GM13977 (cell line): Measurements from ENCODE around the gene ITIH5.

ENCODE experiments used
- DNase-seq: peaks from one replicate; pipeline ENCODE4 v3.0.0; 2012; ENCODE audit warnings: low spot score
- in situ Hi-C: fragments of 300-500 bp; cut with MboI; formaldehyde crosslinking; loops from one replicate; pipeline ENCODE4 v1.12.0; 2022; ENCODE audit warnings: low sequenced_read_pairs, low pct_unique_long_range_greater_than_20kb, mixed read lengths, inconsistent platforms; ENCODE audit not compliant: unreplicated experiment
- TF ChIP-seq, protein P1 (sequence below): IDR thresholded peaks from 2 replicates; pipeline ENCODE4 v1.5.1; 2012; ENCODE audit warnings: mild to moderate bottlenecking, control low read depth; ENCODE audit not compliant: insufficient read depth; ENCODE audit errors: extremely low read depth, missing control alignments

Gene ITIH5

GRCh38 chr10:7523656-7524055 lies 143.1 kb downstream of the ITIH5 start:
- TF ChIP-seq, protein P1, sequence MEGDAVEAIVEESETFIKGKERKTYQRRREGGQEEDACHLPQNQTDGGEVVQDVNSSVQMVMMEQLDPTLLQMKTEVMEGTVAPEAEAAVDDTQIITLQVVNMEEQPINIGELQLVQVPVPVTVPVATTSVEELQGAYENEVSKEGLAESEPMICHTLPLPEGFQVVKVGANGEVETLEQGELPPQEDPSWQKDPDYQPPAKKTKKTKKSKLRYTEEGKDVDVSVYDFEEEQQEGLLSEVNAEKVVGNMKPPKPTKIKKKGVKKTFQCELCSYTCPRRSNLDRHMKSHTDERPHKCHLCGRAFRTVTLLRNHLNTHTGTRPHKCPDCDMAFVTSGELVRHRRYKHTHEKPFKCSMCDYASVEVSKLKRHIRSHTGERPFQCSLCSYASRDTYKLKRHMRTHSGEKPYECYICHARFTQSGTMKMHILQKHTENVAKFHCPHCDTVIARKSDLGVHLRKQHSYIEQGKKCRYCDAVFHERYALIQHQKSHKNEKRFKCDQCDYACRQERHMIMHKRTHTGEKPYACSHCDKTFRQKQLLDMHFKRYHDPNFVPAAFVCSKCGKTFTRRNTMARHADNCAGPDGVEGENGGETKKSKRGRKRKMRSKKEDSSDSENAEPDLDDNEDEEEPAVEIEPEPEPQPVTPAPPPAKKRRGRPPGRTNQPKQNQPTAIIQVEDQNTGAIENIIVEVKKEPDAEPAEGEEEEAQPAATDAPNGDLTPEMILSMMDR, result no peak
- no peak for DNase-seq
- in situ Hi-C loops, result no loop called here

DNA sequence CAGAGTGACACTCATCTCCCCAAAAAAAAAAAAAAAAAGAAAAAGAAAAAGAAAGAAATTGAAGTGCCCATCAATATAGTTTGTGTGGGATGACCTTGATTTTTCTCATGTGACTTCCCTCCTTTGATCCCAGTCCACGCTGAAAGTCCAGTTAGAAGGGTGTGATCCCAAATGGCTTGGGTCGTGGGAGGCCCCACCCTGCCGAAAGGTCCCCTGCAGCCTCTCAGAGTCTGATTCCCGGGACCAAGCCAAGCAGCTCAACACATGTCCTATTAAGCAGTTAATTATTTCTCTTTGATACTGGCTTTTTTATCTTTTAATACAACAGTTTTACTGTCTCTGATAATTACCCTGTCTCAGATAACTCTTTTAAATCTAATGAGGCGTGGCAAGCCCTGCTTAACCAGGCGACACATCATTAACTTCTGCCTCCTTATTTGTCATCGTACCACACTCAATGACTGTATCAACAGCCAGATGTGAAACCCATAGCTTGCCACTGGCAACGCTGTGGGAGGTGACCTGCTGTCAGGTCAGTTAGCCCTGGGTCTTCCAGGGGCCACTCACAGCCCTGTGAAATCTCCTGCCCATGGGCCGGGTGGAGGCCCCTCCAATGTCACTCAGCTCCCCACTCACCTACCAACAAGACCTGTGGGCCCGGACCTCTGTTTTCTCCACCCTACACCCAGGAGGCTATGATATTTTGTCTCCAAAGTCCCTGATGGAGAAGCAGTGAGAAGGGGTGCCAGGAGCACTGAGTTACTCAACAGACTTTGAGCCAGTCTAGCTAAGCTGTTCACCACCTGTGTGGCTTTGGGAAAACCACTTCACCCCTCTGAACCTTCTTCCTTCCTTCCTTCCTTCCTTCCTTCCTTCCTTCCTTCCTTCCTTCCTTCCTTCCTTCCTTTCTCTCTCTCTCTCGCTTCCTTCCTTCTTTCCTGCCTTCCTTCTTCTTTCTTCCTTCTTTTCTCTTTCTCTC lies 146.0 kb downstream of the ITIH5 start:
- in situ Hi-C loops, result no loop called here
- DNase-seq, result peak; percentile 46
- TF ChIP-seq, protein P1, result no peak

DNA sequence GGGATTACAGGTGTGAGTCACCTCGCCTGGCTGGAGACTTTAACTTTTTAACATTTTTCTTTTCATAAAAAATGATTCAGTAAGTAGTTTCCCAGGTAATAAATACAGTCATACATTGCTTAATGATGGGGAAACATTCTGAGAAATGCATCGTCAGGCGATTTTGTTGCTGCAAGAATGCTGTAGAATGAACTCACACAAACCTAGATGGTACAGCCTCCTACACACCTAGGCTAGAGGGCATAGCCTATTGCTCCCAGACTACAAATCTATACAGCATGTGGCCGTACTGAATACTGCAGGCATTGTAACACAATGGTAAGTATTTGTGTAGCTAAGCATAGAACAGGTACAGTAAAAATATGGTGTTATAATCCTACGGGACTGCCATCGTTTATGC lies 147.4 kb downstream of the ITIH5 start:
- in situ Hi-C loops, result no loop called here
- no peak for DNase-seq
- TF ChIP-seq, protein P1, result no peak

DNA sequence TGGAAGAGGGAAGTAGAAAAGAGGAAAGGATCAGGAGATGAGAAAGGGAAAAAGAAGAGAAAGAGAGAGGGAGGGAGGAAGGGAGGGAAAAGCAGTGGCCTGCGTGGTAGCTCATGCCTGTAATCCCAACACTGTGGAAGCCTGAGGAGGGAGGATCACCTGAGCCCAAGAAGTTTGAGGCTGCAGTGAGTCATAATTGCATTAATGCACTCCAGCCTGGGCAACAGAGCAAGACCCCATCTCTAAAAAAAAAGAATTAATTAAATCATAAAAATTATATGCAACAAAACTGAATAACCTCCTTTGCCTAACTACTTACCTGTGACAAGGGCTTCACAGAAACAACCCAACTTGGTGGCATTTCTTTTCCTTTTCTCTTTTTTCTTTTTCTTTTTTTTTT lies 148.1 kb downstream of the ITIH5 start:
- TF ChIP-seq, protein P1, result no peak
- in situ Hi-C loops, result no loop called here
- DNase-seq, result no peak

DNA sequence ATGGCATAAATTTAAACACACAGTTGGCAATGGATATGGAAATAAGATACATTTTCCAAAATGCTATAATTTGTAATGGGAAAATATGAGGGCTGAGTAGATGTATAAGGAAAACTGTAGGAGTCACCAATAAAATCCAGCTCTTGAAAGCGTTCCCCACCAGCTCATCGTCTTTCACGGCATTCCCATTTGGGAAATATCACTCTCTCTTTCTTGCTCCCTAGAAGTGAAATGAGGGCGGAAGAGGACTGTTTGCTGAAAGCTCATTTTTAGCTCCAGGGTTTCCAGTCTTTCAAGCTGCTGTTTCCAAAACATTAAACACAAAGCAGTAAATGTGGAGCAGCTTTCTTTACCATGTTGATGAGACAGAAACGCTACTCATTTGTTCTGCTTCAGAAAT lies 151.3 kb downstream of the ITIH5 start:
- in situ Hi-C loops, result no loop called here
- TF ChIP-seq, protein P1, result no peak
- no peak for DNase-seq

DNA sequence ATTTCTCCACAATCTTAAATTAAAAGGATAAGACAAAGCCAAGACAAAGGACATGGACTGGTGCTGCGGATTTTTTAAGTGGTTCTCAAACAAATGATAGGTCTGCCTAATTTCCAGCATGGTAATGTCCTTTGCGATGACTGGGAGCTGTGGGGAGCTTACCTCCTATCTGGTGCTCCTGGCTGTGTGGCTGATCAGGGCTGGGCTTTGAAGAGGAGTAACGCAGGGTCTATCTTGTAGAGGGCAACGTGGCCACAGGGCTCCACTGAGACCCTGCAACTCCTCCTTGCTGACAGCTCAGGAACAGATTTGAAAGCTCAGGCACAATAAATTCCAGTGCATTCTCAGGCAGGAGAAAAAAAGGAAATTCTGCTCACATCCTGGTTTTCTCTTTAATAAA lies 152.8 kb downstream of the ITIH5 start:
- TF ChIP-seq, protein P1, result no peak
- in situ Hi-C loops, result no loop called here
- no peak for DNase-seq
